Measurements from ENCODE around the gene SMOC2. TPM values are rescaled to one million over a fixed set of nuclear protein-coding genes. Genes with fewer than 3 reads are reported as not detected.

SMOC2 gene
- total RNA-seq, 4 donors from 2014 or later, result 5.8 to 14.5 (median 9.0) TPM

GRCh38 chr6:168655462-168656152 is 214.6 kb downstream of the SMOC2 start:
- 47 to 89% methylated on average over 3 to 13 of the region's 14 CpGs for WGBS, 2 donors (ENCODE audit: low coverage in 1 of 2)
- Histone ChIP-seq H3K4me3 (no peak overlapping the region), H3K4me1 (no peaks in the 10 kb centered on the region), H3K9me3 (no peaks in the 10 kb centered on the region), H3K27ac (no peak overlapping the region), H3K36me3 (no peaks in the 10 kb centered on the region), H3K27me3 (no peaks in the 10 kb centered on the region)
- intact Hi-C loops (cut with DNase I; ENCODE audit: low total_unique reads) (no loop called here), in situ Hi-C loops (cut with MboI; ENCODE audit: low pct_ligation_motif_present in 1 of 4, low pct_unique_long_range_greater_than_20kb in 1 of 4, low sequenced_read_pairs in 3 of 4) (no loop called here)
- TF ChIP-seq POLR2AphosphoS5 (IDR thresholded peaks at IDR 0.05), result no peak
- no peak for TF ChIP-seq POLR2A (IDR thresholded peaks at IDR 0.05)
- no peak for DNase-seq

GRCh38 chr6:168658059-168658458 is 217.1 kb downstream of the SMOC2 start:
- WGBS, 2 donors (ENCODE audit: low coverage in 1 of 2), result 95 to 100% methylated on average over 1 of the region's 1 CpG
- H3K9me3 ChIP-seq, result no peaks in the 10 kb centered on the region
- in situ Hi-C loops (cut with MboI; ENCODE audit: low pct_ligation_motif_present in 1 of 4, low pct_unique_long_range_greater_than_20kb in 1 of 4, low sequenced_read_pairs in 3 of 4) (no loop called here), intact Hi-C loops (cut with DNase I; ENCODE audit: low total_unique reads) (no loop called here)
- H3K27ac ChIP-seq, result no peak overlapping the region
- H3K4me3 ChIP-seq, result no peak overlapping the region
- TF ChIP-seq POLR2AphosphoS5 (IDR thresholded peaks at IDR 0.05) (no peak), CTCF (IDR thresholded peaks at IDR 0.05) (no peak), POLR2A (IDR thresholded peaks at IDR 0.05) (no peak), EP300 (IDR thresholded peaks at IDR 0.05; ENCODE audit: low read depth) (no peak)
- no peaks in the 10 kb centered on the region for H3K36me3 ChIP-seq
- no peaks in the 10 kb centered on the region for H3K27me3 ChIP-seq
- DNase-seq, result no peak
- no peaks in the 10 kb centered on the region for H3K4me1 ChIP-seq

- TF ChIP-seq POLR2AphosphoS5 (IDR thresholded peaks at IDR 0.05) (no peak), CTCF (IDR thresholded peaks at IDR 0.05) (no peak), POLR2A (IDR thresholded peaks at IDR 0.05) (no peak), EP300 (IDR thresholded peaks at IDR 0.05; ENCODE audit: low read depth) (no peak)
- H3K4me1 ChIP-seq, result no peaks in the 10 kb centered on the region
- no peak for DNase-seq
- H3K27ac ChIP-seq, result no peak overlapping the region
- H3K4me3 ChIP-seq, result no peak overlapping the region
- H3K36me3 ChIP-seq, result no peaks in the 10 kb centered on the region
- WGBS, 2 donors (ENCODE audit: low coverage in 1 of 2), result 92 to 94% methylated on average over 5 to 14 of the region's 14 CpGs
- H3K9me3 ChIP-seq, result no peaks in the 10 kb centered on the region
- in situ Hi-C loops (cut with MboI; ENCODE audit: low pct_ligation_motif_present in 1 of 4, low pct_unique_long_range_greater_than_20kb in 1 of 4, low sequenced_read_pairs in 3 of 4) (no loop called here), intact Hi-C loops (cut with DNase I; ENCODE audit: low total_unique reads) (no loop called here)
- H3K27me3 ChIP-seq, result no peaks in the 10 kb centered on the region
Observed at GRCh38 chr6:168660400-168660945, 219.5 kb downstream of the SMOC2 start.

GRCh38 chr6:168662301-168662936 is 221.4 kb downstream of the SMOC2 start:
- no peak for DNase-seq
- no peaks in the 10 kb centered on the region for H3K27me3 ChIP-seq
- H3K4me1 ChIP-seq, result no peaks in the 10 kb centered on the region
- 76 to 85% methylated on average over 7 to 17 of the region's 17 CpGs for WGBS, 2 donors (ENCODE audit: low coverage in 1 of 2)
- intact Hi-C loops (cut with DNase I; ENCODE audit: low total_unique reads) (no loop called here), in situ Hi-C loops (cut with MboI; ENCODE audit: low pct_ligation_motif_present in 1 of 4, low pct_unique_long_range_greater_than_20kb in 1 of 4, low sequenced_read_pairs in 3 of 4) (no loop called here)
- H3K4me3 ChIP-seq, result no peak overlapping the region
- TF ChIP-seq EP300 (IDR thresholded peaks at IDR 0.05; ENCODE audit: low read depth) (no peak), POLR2AphosphoS5 (IDR thresholded peaks at IDR 0.05) (no peak), POLR2A (IDR thresholded peaks at IDR 0.05) (no peak), CTCF (IDR thresholded peaks at IDR 0.05) (no peak)
- H3K36me3 ChIP-seq, result no peaks in the 10 kb centered on the region
- H3K9me3 ChIP-seq, result no peaks in the 10 kb centered on the region
- H3K27ac ChIP-seq, result no peak overlapping the region
